Astrocyte of the cerebellum (primary cell): ENCODE measurements around the gene ADD2.

Source experiments
- DNase-seq: peaks from one replicate; pipeline ENCODE4 v3.0.0-alpha.2; 2011; ENCODE audit warnings: low read depth
- H3K4me3 ChIP-seq: 2 replicates; pipeline ENCODE4 v1.5.1; 2011; ENCODE audit warnings: mild to moderate bottlenecking, low read depth, low read length, moderate library complexity
- in situ Hi-C: cut with HindIII; loops from 2 replicates; pipeline ENCODE4 v1.10.0; 2017; ENCODE audit warnings: low sequenced_read_pairs
- TF ChIP-seq, protein P1 (sequence below): IDR thresholded peaks from 2 replicates; pipeline ENCODE4 v1.5.1; 2012; ENCODE audit warnings: low read length, low read depth, moderate library complexity, mild to moderate bottlenecking; ENCODE audit errors: missing control alignments

The ADD2 gene

DNA sequence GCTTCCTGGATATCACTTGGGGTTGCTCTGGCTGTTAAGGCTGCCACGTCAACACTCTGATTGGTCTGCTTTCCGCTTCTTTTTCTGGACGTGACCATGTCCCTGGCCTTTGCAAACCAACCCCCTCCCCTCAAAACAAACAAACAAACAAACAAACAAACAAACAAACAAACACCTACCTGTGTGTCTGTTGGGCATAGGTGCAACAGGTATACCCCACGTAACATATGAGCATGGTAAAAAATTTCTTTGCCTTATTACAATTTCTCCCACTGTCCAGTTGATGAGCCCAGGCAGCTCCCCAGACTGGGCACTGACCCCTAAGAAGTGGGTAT, 80.6 kb downstream of the ADD2 start:
- TF ChIP-seq, protein P1, sequence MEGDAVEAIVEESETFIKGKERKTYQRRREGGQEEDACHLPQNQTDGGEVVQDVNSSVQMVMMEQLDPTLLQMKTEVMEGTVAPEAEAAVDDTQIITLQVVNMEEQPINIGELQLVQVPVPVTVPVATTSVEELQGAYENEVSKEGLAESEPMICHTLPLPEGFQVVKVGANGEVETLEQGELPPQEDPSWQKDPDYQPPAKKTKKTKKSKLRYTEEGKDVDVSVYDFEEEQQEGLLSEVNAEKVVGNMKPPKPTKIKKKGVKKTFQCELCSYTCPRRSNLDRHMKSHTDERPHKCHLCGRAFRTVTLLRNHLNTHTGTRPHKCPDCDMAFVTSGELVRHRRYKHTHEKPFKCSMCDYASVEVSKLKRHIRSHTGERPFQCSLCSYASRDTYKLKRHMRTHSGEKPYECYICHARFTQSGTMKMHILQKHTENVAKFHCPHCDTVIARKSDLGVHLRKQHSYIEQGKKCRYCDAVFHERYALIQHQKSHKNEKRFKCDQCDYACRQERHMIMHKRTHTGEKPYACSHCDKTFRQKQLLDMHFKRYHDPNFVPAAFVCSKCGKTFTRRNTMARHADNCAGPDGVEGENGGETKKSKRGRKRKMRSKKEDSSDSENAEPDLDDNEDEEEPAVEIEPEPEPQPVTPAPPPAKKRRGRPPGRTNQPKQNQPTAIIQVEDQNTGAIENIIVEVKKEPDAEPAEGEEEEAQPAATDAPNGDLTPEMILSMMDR, result no peak
- H3K4me3 ChIP-seq, result no peak overlapping the region
- DNase-seq, result no peak
- in situ Hi-C loops, result no loop called here

GRCh38 chr2:70686577-70687460, 81.2 kb downstream of the ADD2 start:
- no peak overlapping the region for H3K4me3 ChIP-seq
- in situ Hi-C loops, result no loop called here
- DNase-seq, result no peak
- TF ChIP-seq, protein P1, result peak; percentile 55

GRCh38 chr2:70685771-70686171, 82.2 kb downstream of the ADD2 start:
- TF ChIP-seq, protein P1, result no peak
- H3K4me3 ChIP-seq, result no peak overlapping the region
- DNase-seq, result no peak
- in situ Hi-C loops, result no loop called here

- TF ChIP-seq, protein P1, result no peak
- DNase-seq, result no peak
- in situ Hi-C loops, result no loop called here
- H3K4me3 ChIP-seq, result no peak overlapping the region
Observed at GRCh38 chr2:70684846-70685622, 83.0 kb downstream of the ADD2 start.

DNA sequence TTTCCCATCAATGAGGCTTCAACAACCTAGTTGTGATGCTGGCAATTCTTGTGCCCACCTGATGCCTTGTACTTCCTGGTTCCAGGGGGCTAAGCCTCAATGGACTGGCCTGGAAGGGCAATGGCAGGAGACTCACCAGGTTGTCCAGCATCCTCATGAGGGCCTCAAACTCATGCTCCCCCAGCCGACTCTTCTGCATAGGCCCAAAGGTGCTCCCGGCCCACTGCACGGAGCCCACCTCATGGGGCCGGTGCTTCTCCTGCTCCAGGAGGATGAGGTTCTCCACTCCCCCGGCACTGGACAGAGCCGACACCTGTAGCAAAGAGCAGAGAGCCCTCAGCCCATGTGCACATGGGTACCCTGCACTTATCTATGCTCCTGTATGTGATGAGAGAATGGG, 84.5 kb downstream of the ADD2 start:
- TF ChIP-seq, protein P1, result no peak
- in situ Hi-C loops, result no loop called here
- no peak overlapping the region for H3K4me3 ChIP-seq
- no peak for DNase-seq

GRCh38 chr2:70680735-70681134, 87.3 kb downstream of the ADD2 start:
- no peak for DNase-seq
- in situ Hi-C loops, result no loop called here
- TF ChIP-seq, protein P1, result no peak
- no peak overlapping the region for H3K4me3 ChIP-seq
